Neuronal stem cell (in vitro differentiated cells): ENCODE results near the gene HFE.
"Not testable (repeated sequence)": the region's sequence is repeated elsewhere in the genome, so short reads cannot be mapped to it uniquely, and the experiment has no call there.

Experiments
- DNase-seq: peaks from one replicate; pipeline ENCODE4 v3.0.0-alpha.2; 2013; ENCODE audit warnings: low spot score
- H2AFZ ChIP-seq: one replicate; pipeline ENCODE4 v1.6.1; 2013; ENCODE audit warnings: mild to moderate bottlenecking, low read length, inconsistent platforms
- H2AK5ac ChIP-seq: 2 replicates; pipeline ENCODE4 v1.6.1; 2013; ENCODE audit warnings: low read depth, mild to moderate bottlenecking, inconsistent platforms, low read length, moderate library complexity, mixed read lengths
- H2BK120ac ChIP-seq: 2 replicates; pipeline ENCODE4 v1.6.1; 2013; ENCODE audit warnings: low read depth, mild to moderate bottlenecking, inconsistent platforms, low read length, moderate library complexity, mixed read lengths
- H2BK12ac ChIP-seq: one replicate; pipeline ENCODE4 v1.6.1; 2013; ENCODE audit warnings: low read length, inconsistent platforms
- H2BK15ac ChIP-seq: 2 replicates; pipeline ENCODE4 v1.6.1; 2013; ENCODE audit warnings: mild to moderate bottlenecking, low read length, inconsistent platforms, mixed read lengths
- H2BK5ac ChIP-seq: one replicate; pipeline ENCODE4 v1.6.1; 2013; ENCODE audit warnings: inconsistent platforms, mild to moderate bottlenecking, low read length, moderate library complexity
- H3K14ac ChIP-seq: one replicate; pipeline ENCODE4 v1.6.1; 2013; ENCODE audit warnings: low read length, inconsistent platforms
- H3K18ac ChIP-seq: 2 replicates; pipeline ENCODE4 v1.6.1; 2013; ENCODE audit warnings: low read length, inconsistent platforms
- H3K23ac ChIP-seq: 2 replicates; pipeline ENCODE4 v1.6.1; 2013; ENCODE audit warnings: low read depth, mild to moderate bottlenecking, mixed read lengths, low read length, inconsistent platforms; ENCODE audit not compliant: poor library complexity
- H3K27ac ChIP-seq: replicated peaks from 3 replicates; pipeline ENCODE4 v1.5.1; 2013; ENCODE audit warnings: low read length, inconsistent platforms
- H3K27me3 ChIP-seq, 3 experiments: 2 replicates each; pipeline ENCODE4 v1.6.1; 2013; ENCODE audit warnings: low read length in 3 of 3, mild to moderate bottlenecking in 2 of 3, inconsistent platforms in 1 of 3, low read depth in 1 of 3, mixed read lengths in 1 of 3, moderate library complexity in 1 of 3; ENCODE audit not compliant: control insufficient read depth in 3 of 3, insufficient read depth in 3 of 3
- H3K36me3 ChIP-seq, 2 donors: replicated peaks in 1 of 2; 2 replicates each; pipeline ENCODE4 v1.6.1; 2013; ENCODE audit warnings: low read length in 2 of 2; ENCODE audit not compliant: control insufficient read depth in 2 of 2, insufficient read depth in 2 of 2
- H3K4ac ChIP-seq: 2 replicates; pipeline ENCODE4 v1.6.1; 2013; ENCODE audit warnings: inconsistent platforms, mild to moderate bottlenecking, low read length, moderate library complexity
- H3K4me1 ChIP-seq, 2 donors: 1 replicate in 1 of 2; 2 replicates in 1 of 2; pipeline ENCODE4 v1.6.1; 2013; ENCODE audit warnings: low read length in 2 of 2, low read depth in 1 of 2; ENCODE audit not compliant: control insufficient read depth in 2 of 2, insufficient read depth in 1 of 2
- H3K4me2 ChIP-seq: one replicate; pipeline ENCODE4 v1.6.1; 2013; ENCODE audit warnings: mild to moderate bottlenecking, low read length, inconsistent platforms; ENCODE audit not compliant: insufficient read depth, poor library complexity, severe bottlenecking
- H3K4me3 ChIP-seq, 2 donors: 2 replicates each; pipeline ENCODE4 v1.5.1; 2013; ENCODE audit warnings: low read length in 2 of 2, mild to moderate bottlenecking in 2 of 2, inconsistent platforms in 1 of 2, moderate library complexity in 1 of 2
- H3K79me1 ChIP-seq: one replicate; pipeline ENCODE4 v1.6.1; 2013; ENCODE audit warnings: low read depth, mild to moderate bottlenecking, inconsistent platforms, low read length, moderate library complexity
- H3K9ac ChIP-seq: one replicate; pipeline ENCODE4 v1.6.1; 2013; ENCODE audit warnings: mild to moderate bottlenecking, low read depth, low read length, inconsistent platforms; ENCODE audit not compliant: poor library complexity
- H3K9me3 ChIP-seq, 2 donors: replicated peaks in 1 of 2; 2 replicates each; pipeline versions ENCODE3 to v1.6.1; 2013; ENCODE audit warnings: low read length in 2 of 2, mild to moderate bottlenecking in 2 of 2, inconsistent platforms in 1 of 2, low read depth in 1 of 2, mixed read lengths in 1 of 2, moderate library complexity in 1 of 2; ENCODE audit not compliant: control insufficient read depth in 2 of 2, insufficient read depth in 1 of 2
- H4K8ac ChIP-seq: one replicate; pipeline ENCODE4 v1.6.1; 2013; ENCODE audit warnings: low read depth, mild to moderate bottlenecking, inconsistent platforms, low read length, moderate library complexity
- H4K91ac ChIP-seq: one replicate; pipeline ENCODE4 v1.6.1; 2013; ENCODE audit warnings: low read length, low read depth, mild to moderate bottlenecking, inconsistent platforms; ENCODE audit not compliant: poor library complexity
- WGBS, 2 donors: extraction: QIAGEN DNeasy Blood & Tissue Kit; methylation state at CpG; one replicate each; pipeline ENCODE4 v1.1.7; 2013; ENCODE audit warnings: missing lambda C conversion rate in 2 of 2, mixed read lengths in 1 of 2; ENCODE audit not compliant: insufficient read length in 2 of 2, insufficient replicate concordance in 1 of 2; ENCODE audit errors: extremely low coverage in 2 of 2; 5-methylcytosine and 5-hydroxymethylcytosine counted together

HFE gene

GRCh38 chr6:26047329-26047728, 39.9 kb upstream of the HFE start:
- not testable (repeated sequence) for H2BK15ac ChIP-seq, H2AFZ ChIP-seq, H3K79me1 ChIP-seq, H2BK5ac ChIP-seq, H3K23ac ChIP-seq, H4K8ac ChIP-seq, H3K9me3 ChIP-seq, H3K36me3 ChIP-seq, H3K27ac ChIP-seq, H3K14ac ChIP-seq, H3K9ac ChIP-seq, H3K18ac ChIP-seq, DNase-seq, H3K4me3 ChIP-seq, H3K4me2 ChIP-seq, H2BK12ac ChIP-seq, H2AK5ac ChIP-seq, H3K4me1 ChIP-seq, H3K4ac ChIP-seq, H2BK120ac ChIP-seq, H4K91ac ChIP-seq, H3K27me3 ChIP-seq
- WGBS, 2 donors = 100% methylated on average over 1 of the region's 18 CpGs; no CpG with 5 or more reads in 1 of the 2 donors

- H2BK12ac ChIP-seq = no peak overlapping the region
- no peak overlapping the region for H3K18ac ChIP-seq
- no CpG with 5 or more reads among the region's 2 CpGs for WGBS, 2 donors
- H3K4ac ChIP-seq = no peak overlapping the region
- H4K91ac ChIP-seq = no peak overlapping the region
- H3K4me1 ChIP-seq = peaks cover 0 to 1% of the 10 kb centered on the region in 2 donors
- H4K8ac ChIP-seq = no peak overlapping the region
- no peaks in the 10 kb centered on the region for H3K79me1 ChIP-seq
- H2AK5ac ChIP-seq = no peak overlapping the region
- no peak overlapping the region for H3K4me3 ChIP-seq
- no peak overlapping the region for H3K27ac ChIP-seq
- H2AFZ ChIP-seq = no peak overlapping the region
- H3K27me3 ChIP-seq = no peaks in the 10 kb centered on the region
- no peak overlapping the region for H3K14ac ChIP-seq
- H2BK15ac ChIP-seq = no peak overlapping the region
- H3K4me2 ChIP-seq = no peak overlapping the region
- H2BK5ac ChIP-seq = no peak overlapping the region
- H3K23ac ChIP-seq = no peak overlapping the region
- peaks cover 0 to 3% of the 10 kb centered on the region in 2 donors for H3K9me3 ChIP-seq
- no peak for DNase-seq
- H3K36me3 ChIP-seq = no peaks in the 10 kb centered on the region
- no peak overlapping the region for H2BK120ac ChIP-seq
- no peak overlapping the region for H3K9ac ChIP-seq
Measured at GRCh38 chr6:26048590-26048989, 38.6 kb upstream of the HFE start.

- no peak overlapping the region for H3K27ac ChIP-seq
- H3K14ac ChIP-seq = no peak overlapping the region
- H3K9me3 ChIP-seq = no peaks in the 10 kb centered on the region
- no peak overlapping the region for H3K23ac ChIP-seq
- H3K4ac ChIP-seq = no peak overlapping the region
- no peaks in the 10 kb centered on the region for H3K36me3 ChIP-seq
- H3K9ac ChIP-seq = no peak overlapping the region
- H2AK5ac ChIP-seq = no peak overlapping the region
- no peak overlapping the region for H2BK5ac ChIP-seq
- no CpG with 5 or more reads among the region's 4 CpGs for WGBS, 2 donors
- H3K79me1 ChIP-seq = no peaks in the 10 kb centered on the region
- no peak for DNase-seq
- H3K4me3 ChIP-seq = no peak overlapping the region
- no peak overlapping the region for H3K18ac ChIP-seq
- H2BK12ac ChIP-seq = no peak overlapping the region
- H2BK15ac ChIP-seq = no peak overlapping the region
- no peaks in the 10 kb centered on the region for H3K27me3 ChIP-seq
- no peak overlapping the region for H4K91ac ChIP-seq
- no peak overlapping the region for H2AFZ ChIP-seq
- no peak overlapping the region for H2BK120ac ChIP-seq
- no peak overlapping the region for H3K4me2 ChIP-seq
- H3K4me1 ChIP-seq = peaks cover 1 to 4% of the 10 kb centered on the region in 2 donors
- H4K8ac ChIP-seq = no peak overlapping the region
Measured at GRCh38 chr6:26051665-26052310, 35.4 kb upstream of the HFE start.

GRCh38 chr6:26052762-26053250, 34.4 kb upstream of the HFE start:
- not testable (repeated sequence) for H3K9ac ChIP-seq, H3K23ac ChIP-seq, H3K9me3 ChIP-seq, H2BK15ac ChIP-seq, H3K27ac ChIP-seq, H2BK12ac ChIP-seq, H3K27me3 ChIP-seq, H4K91ac ChIP-seq, H2AK5ac ChIP-seq, H2AFZ ChIP-seq, H3K4me2 ChIP-seq, H3K36me3 ChIP-seq, H3K79me1 ChIP-seq, H2BK120ac ChIP-seq, DNase-seq, H3K14ac ChIP-seq, H3K4me3 ChIP-seq, H3K18ac ChIP-seq, H4K8ac ChIP-seq, H3K4me1 ChIP-seq, H2BK5ac ChIP-seq, H3K4ac ChIP-seq
- no CpG with 5 or more reads among the region's 18 CpGs for WGBS, 2 donors
